K562 (cell line): ENCODE measurements around the gene SMIM12. TPM values are rescaled to one million over a fixed set of nuclear protein-coding genes. Genes with fewer than 3 reads are reported as not detected.

Source experiments
- CEBPB ChIP-seq: fragments of 450-650 bp; IDR thresholded peaks from 2 replicates; pipeline ENCODE4 v1.6.1; 2016; ENCODE audit warnings: missing genetic modification characterization, missing compliant biosample characterization
- CHD4 ChIP-seq: fragments of 200-600 bp; sonication (generic); IDR thresholded peaks from 3 replicates; pipeline ENCODE4 v1.6.1; 2012; ENCODE audit warnings: low read depth, mild to moderate bottlenecking, mixed read lengths, low read length, inconsistent platforms; ENCODE audit not compliant: insufficient read depth, insufficient replicate concordance, poor library complexity, severe bottlenecking
- CXXC5 ChIP-seq: fragments of 250-450 bp; sonication (Bioruptor Pico); IDR thresholded peaks from 2 replicates; pipeline ENCODE4 v1.8.0; 2022; ENCODE audit warnings: inconsistent platforms, mild to moderate bottlenecking, moderate library complexity
- GABPB1 ChIP-seq: sonication (generic); formaldehyde crosslinking; IDR thresholded peaks from 2 replicates; pipeline ENCODE4 v1.8.0; 2022; ENCODE audit warnings: mild to moderate bottlenecking, missing genetic modification reagents
- GATA2 ChIP-seq: sonication (generic); formaldehyde crosslinking; IDR thresholded peaks from 2 replicates; pipeline ENCODE4 v1.4.0; 2020; ENCODE audit warnings: mild to moderate bottlenecking, missing genetic modification reagents
- HEY1 ChIP-seq: fragments of 250-450 bp; sonication (Bioruptor Pico); IDR thresholded peaks from 2 replicates; pipeline ENCODE4 v1.5.0; 2020; ENCODE audit warnings: mild to moderate bottlenecking, moderate library complexity, borderline replicate concordance
- HNRNPL ChIP-seq: fragments of 200-400 bp; formaldehyde crosslinking; IDR thresholded peaks from 2 replicates; pipeline ENCODE4 v1.6.1; 2017; ENCODE audit warnings: low read depth, mild to moderate bottlenecking, low read length
- NR3C1 ChIP-seq: sonication (generic); formaldehyde crosslinking; IDR thresholded peaks from 2 replicates; pipeline ENCODE4 v1.8.1; 2022; ENCODE audit warnings: missing genetic modification reagents
- PML ChIP-seq: IDR thresholded peaks from 2 replicates; pipeline ENCODE4 v1.6.1; 2012; ENCODE audit warnings: low read length, inconsistent platforms
- SREBF2 ChIP-seq: sonication (generic); formaldehyde crosslinking; IDR thresholded peaks from 2 replicates; pipeline ENCODE4 v1.4.0; 2020; ENCODE audit warnings: mild to moderate bottlenecking, missing genetic modification reagents
- ZNF217 ChIP-seq: sonication (generic); formaldehyde crosslinking; IDR thresholded peaks from 2 replicates; pipeline ENCODE4 v1.8.0; 2022; ENCODE audit warnings: mild to moderate bottlenecking, missing genetic modification reagents
- ZNF274 ChIP-seq: IDR thresholded peaks from 2 replicates; pipeline ENCODE4 v1.6.1; 2011; ENCODE audit warnings: low read depth, mild to moderate bottlenecking, low read length, moderate library complexity, borderline replicate concordance
- polyA plus RNA-seq, 8 experiments: library from polyadenylated mRNA; depleted of rRNA in 4 of 8; stranded (reverse) in 5 of 8; unstranded in 3 of 8; fragments of >200 nt; fragmentation: Nextera tagmentation in 2 of 8; fragmentation: Illumina TruSeq in 1 of 8; extraction: Ambion mirVana in 2 of 8; extraction: Trizol in 1 of 8; gene quantifications; 2 replicates each; pipeline versions ENCODE4 v1.2.1 to v1.2.3, GENCODE V29; 2011 to 2014; ENCODE audit warnings: inconsistent platforms in 1 of 8, missing spikeins in 1 of 8
- total RNA-seq, 7 experiments: library from RNA; depleted of rRNA in 6 of 7; stranded (reverse); fragments of >200 nt in 6 of 7; fragmentation: Illumina TruSeq in 2 of 7; extraction: Trizol in 2 of 7; gene quantifications; 2 replicates each; pipeline versions ENCODE4 v1.2.1 to v1.2.3, GENCODE V29; 2011 to 2021; ENCODE audit warnings: low replicate concordance in 1 of 7
- TF ChIP-seq, protein P1 (sequence below): fragments of 450-650 bp; formaldehyde crosslinking; conservative IDR thresholded peaks from 2 replicates; pipeline ENCODE4 v1.4.0; 2022; ENCODE audit warnings: mild to moderate bottlenecking, missing genetic modification characterization
- TF ChIP-seq, protein P2 (sequence below): fragments of 450-650 bp; IDR thresholded peaks from 2 replicates; pipeline ENCODE4 v1.6.1; 2016; ENCODE audit warnings: antibody characterized with exemption
- TF ChIP-seq, protein P3 (sequence below): fragments of 450-650 bp; IDR thresholded peaks from 2 replicates; pipeline ENCODE4 v1.6.1; 2016; ENCODE audit warnings: mild to moderate bottlenecking
- TF ChIP-seq, protein P4 (sequence below): fragments of 450-650 bp; IDR thresholded peaks from 2 replicates; pipeline ENCODE4 v1.6.1; 2016; ENCODE audit warnings: missing biosample characterization, missing genetic modification characterization
- TF ChIP-seq, protein P5 (sequence below): fragments of 250-450 bp; sonication (Bioruptor Pico); IDR thresholded peaks from 2 replicates; pipeline ENCODE4 v1.8.0; 2021; ENCODE audit warnings: moderate library complexity, mild to moderate bottlenecking, inconsistent platforms
- TF ChIP-seq, protein P6 (sequence below), 2 experiments: fragments of 150-350 bp in 1 of 2; IDR thresholded peaks; 2 replicates each; pipeline ENCODE4 v1.6.1; 2012 to 2016; ENCODE audit warnings: low read depth in 2 of 2, low read length in 2 of 2, mild to moderate bottlenecking in 1 of 2, moderate library complexity in 1 of 2

Gene SMIM12
- total and polyA plus RNA-seq, 9 of the 15 experiments (the other 6 are each of a cell fraction or from before 2014, with no cell fraction given): 51.7 to 112 (median 63.9) TPM

DNA sequence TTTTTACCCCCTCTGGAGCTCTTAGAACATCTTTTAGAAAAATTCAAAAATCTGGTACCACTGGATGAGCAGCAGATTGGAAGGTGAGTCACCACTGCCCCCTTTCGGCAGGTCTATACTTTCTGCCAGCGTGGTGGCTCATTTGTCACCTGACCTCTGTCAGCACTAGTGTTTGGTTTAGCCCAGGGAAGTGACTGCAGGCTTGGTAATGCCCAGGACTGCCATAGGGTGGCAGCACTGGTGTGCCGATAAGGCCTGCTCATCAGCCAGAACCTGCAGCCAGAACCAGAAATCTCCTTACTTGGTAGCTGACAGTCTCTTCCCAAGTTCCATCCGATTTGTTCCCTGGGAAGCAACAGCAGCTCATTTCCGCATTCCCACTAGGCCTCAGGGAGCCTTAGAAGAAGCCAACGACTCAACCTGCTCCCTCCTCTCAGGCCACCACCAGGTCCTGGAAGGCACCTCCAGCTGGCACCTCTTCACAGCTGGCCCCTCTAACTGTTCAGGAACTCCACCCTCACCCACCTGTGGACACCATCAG is 6.8 kb downstream of the SMIM12 start (continued):
- TF ChIP-seq, protein P1, sequence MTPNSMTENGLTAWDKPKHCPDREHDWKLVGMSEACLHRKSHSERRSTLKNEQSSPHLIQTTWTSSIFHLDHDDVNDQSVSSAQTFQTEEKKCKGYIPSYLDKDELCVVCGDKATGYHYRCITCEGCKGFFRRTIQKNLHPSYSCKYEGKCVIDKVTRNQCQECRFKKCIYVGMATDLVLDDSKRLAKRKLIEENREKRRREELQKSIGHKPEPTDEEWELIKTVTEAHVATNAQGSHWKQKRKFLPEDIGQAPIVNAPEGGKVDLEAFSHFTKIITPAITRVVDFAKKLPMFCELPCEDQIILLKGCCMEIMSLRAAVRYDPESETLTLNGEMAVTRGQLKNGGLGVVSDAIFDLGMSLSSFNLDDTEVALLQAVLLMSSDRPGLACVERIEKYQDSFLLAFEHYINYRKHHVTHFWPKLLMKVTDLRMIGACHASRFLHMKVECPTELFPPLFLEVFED (CRISPR knock-in tag): 0 out of 2 replicates have a peak, but pooled peaks have one; percentile 22
- no peak for TF ChIP-seq ZNF274
- TF ChIP-seq, protein P2, sequence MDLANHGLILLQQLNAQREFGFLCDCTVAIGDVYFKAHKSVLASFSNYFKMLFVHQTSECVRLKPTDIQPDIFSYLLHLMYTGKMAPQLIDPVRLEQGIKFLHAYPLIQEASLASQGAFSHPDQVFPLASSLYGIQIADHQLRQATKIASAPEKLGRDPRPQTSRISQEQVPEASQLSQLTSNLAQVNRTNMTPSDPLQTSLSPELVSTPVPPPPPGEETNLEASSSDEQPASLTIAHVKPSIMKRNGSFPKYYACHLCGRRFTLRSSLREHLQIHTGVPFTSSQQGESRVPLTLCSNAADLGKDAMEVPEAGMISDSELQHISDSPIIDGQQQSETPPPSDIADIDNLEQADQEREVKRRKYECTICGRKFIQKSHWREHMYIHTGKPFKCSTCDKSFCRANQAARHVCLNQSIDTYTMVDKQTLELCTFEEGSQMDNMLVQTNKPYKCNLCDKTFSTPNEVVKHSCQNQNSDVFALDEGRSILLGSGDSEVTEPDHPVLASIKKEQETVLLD: no peak
- no peak for TF ChIP-seq SREBF2 (CRISPR knock-in tag)
- TF ChIP-seq HEY1: no peak
- 0 out of 2 replicates have a peak, but pooled peaks have one; percentile 19 for TF ChIP-seq PML
- TF ChIP-seq, protein P3, sequence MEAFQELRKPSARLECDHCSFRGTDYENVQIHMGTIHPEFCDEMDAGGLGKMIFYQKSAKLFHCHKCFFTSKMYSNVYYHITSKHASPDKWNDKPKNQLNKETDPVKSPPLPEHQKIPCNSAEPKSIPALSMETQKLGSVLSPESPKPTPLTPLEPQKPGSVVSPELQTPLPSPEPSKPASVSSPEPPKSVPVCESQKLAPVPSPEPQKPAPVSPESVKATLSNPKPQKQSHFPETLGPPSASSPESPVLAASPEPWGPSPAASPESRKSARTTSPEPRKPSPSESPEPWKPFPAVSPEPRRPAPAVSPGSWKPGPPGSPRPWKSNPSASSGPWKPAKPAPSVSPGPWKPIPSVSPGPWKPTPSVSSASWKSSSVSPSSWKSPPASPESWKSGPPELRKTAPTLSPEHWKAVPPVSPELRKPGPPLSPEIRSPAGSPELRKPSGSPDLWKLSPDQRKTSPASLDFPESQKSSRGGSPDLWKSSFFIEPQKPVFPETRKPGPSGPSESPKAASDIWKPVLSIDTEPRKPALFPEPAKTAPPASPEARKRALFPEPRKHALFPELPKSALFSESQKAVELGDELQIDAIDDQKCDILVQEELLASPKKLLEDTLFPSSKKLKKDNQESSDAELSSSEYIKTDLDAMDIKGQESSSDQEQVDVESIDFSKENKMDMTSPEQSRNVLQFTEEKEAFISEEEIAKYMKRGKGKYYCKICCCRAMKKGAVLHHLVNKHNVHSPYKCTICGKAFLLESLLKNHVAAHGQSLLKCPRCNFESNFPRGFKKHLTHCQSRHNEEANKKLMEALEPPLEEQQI: 0 out of 2 replicates have a peak, but pooled peaks have one; percentile 28
- TF ChIP-seq, protein P4, sequence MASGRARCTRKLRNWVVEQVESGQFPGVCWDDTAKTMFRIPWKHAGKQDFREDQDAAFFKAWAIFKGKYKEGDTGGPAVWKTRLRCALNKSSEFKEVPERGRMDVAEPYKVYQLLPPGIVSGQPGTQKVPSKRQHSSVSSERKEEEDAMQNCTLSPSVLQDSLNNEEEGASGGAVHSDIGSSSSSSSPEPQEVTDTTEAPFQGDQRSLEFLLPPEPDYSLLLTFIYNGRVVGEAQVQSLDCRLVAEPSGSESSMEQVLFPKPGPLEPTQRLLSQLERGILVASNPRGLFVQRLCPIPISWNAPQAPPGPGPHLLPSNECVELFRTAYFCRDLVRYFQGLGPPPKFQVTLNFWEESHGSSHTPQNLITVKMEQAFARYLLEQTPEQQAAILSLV (tag): no peak
- no peak for TF ChIP-seq CEBPB
- peak; percentile 50; the same call in 1 of the 2 replicates for TF ChIP-seq GABPB1 (CRISPR knock-in tag)
- TF ChIP-seq ZNF217: no peak
- TF ChIP-seq, protein P5, sequence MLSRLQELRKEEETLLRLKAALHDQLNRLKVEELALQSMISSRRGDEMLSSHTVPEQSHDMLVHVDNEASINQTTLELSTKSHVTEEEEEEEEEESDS (CRISPR knock-in tag): no peak
- no peak for TF ChIP-seq GATA2 (CRISPR knock-in tag)
- TF ChIP-seq, protein P6, sequence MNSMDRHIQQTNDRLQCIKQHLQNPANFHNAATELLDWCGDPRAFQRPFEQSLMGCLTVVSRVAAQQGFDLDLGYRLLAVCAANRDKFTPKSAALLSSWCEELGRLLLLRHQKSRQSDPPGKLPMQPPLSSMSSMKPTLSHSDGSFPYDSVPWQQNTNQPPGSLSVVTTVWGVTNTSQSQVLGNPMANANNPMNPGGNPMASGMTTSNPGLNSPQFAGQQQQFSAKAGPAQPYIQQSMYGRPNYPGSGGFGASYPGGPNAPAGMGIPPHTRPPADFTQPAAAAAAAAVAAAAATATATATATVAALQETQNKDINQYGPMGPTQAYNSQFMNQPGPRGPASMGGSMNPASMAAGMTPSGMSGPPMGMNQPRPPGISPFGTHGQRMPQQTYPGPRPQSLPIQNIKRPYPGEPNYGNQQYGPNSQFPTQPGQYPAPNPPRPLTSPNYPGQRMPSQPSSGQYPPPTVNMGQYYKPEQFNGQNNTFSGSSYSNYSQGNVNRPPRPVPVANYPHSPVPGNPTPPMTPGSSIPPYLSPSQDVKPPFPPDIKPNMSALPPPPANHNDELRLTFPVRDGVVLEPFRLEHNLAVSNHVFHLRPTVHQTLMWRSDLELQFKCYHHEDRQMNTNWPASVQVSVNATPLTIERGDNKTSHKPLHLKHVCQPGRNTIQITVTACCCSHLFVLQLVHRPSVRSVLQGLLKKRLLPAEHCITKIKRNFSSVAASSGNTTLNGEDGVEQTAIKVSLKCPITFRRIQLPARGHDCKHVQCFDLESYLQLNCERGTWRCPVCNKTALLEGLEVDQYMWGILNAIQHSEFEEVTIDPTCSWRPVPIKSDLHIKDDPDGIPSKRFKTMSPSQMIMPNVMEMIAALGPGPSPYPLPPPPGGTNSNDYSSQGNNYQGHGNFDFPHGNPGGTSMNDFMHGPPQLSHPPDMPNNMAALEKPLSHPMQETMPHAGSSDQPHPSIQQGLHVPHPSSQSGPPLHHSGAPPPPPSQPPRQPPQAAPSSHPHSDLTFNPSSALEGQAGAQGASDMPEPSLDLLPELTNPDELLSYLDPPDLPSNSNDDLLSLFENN (IDR thresholded peaks at IDR 0.05; ENCODE audit: low read depth in 2 of 2, low read length in 2 of 2): no peak
- no peak for TF ChIP-seq HNRNPL
- no peak for TF ChIP-seq CHD4
- TF ChIP-seq CXXC5 (CRISPR knock-in tag): peak; percentile 45
- TF ChIP-seq NR3C1 (CRISPR knock-in tag): no peak
